ENCODE results near the gene ADGRF4.

DNA sequence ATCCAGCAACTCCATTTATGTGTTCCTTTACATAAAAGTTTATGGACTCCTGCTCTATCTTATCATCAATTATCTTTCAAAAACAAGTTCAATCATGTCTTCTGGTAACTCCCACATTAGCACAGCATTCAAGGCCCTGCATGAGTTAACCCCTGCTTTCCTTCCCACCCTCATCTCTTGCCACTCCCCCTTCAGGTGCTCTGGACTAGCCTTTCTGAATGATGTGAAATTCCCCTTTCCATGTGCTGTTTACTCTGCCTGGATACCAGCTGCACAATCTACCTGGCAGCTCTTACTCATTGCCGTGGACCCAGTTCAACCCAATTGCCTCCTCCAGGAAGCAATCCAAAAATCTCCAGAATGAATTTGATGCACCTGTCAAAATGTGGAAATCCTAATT lies 11.9 kb downstream of the ADGRF4 start:
- TF ChIP-seq, protein P1, sequence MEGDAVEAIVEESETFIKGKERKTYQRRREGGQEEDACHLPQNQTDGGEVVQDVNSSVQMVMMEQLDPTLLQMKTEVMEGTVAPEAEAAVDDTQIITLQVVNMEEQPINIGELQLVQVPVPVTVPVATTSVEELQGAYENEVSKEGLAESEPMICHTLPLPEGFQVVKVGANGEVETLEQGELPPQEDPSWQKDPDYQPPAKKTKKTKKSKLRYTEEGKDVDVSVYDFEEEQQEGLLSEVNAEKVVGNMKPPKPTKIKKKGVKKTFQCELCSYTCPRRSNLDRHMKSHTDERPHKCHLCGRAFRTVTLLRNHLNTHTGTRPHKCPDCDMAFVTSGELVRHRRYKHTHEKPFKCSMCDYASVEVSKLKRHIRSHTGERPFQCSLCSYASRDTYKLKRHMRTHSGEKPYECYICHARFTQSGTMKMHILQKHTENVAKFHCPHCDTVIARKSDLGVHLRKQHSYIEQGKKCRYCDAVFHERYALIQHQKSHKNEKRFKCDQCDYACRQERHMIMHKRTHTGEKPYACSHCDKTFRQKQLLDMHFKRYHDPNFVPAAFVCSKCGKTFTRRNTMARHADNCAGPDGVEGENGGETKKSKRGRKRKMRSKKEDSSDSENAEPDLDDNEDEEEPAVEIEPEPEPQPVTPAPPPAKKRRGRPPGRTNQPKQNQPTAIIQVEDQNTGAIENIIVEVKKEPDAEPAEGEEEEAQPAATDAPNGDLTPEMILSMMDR (IDR thresholded peaks at IDR 0.05; ENCODE audit: borderline replicate concordance, extremely low read depth, low read length, poor library complexity, severe bottlenecking) = no peak
- TF ChIP-seq EZH2 (IDR thresholded peaks at IDR 0.05; ENCODE audit: borderline replicate concordance, low read depth, low read length, severe bottlenecking) = no peak
